Kidney epithelial cell (primary cell): ENCODE data around the gene DNMBP. TPM values are rescaled to one million over a fixed set of nuclear protein-coding genes. Genes with fewer than 3 reads are reported as not detected.

Experiments used
- DNase-seq: peaks from one replicate; pipeline ENCODE4 v3.0.0-alpha.2; 2010; ENCODE audit warnings: low read depth
- H3K27me3 ChIP-seq: 2 replicates; pipeline ENCODE4 v1.6.0; 2011; ENCODE audit warnings: low read length; ENCODE audit not compliant: control insufficient read depth, insufficient read depth
- H3K36me3 ChIP-seq: 2 replicates; pipeline ENCODE4 v1.5.1; 2011; ENCODE audit warnings: low read length; ENCODE audit not compliant: control insufficient read depth, insufficient read depth
- H3K4me3 ChIP-seq: 2 replicates; pipeline ENCODE4 v1.5.1; 2011; ENCODE audit warnings: low read depth, mild to moderate bottlenecking, control low read depth, low read length
- CTCF ChIP-seq: IDR thresholded peaks from 2 replicates; pipeline ENCODE4 v1.5.1; 2011; ENCODE audit warnings: mild to moderate bottlenecking, moderate library complexity, low read length, control low read depth, inconsistent platforms; ENCODE audit not compliant: insufficient read depth, poor library complexity, severe bottlenecking
- total RNA-seq: library from RNA; depleted of rRNA; stranded (reverse); fragments of >200 nt; gene quantifications from 2 replicates; pipeline ENCODE4 v1.2.3, GENCODE V29; 2015

Gene DNMBP
- total RNA-seq, 1 donor from 2014 or later = 15.3 TPM

GRCh38 chr10:99984211-99985034 is 25.3 kb downstream of the DNMBP start:
- H3K4me3 ChIP-seq = no peak overlapping the region
- no peaks in the 10 kb centered on the region for H3K27me3 ChIP-seq
- no peak for DNase-seq
- TF ChIP-seq CTCF = no peak
- H3K36me3 ChIP-seq = no peaks in the 10 kb centered on the region

GRCh38 chr10:99983280-99983988 is 26.3 kb downstream of the DNMBP start:
- no peaks in the 10 kb centered on the region for H3K36me3 ChIP-seq

GRCh38 chr10:99982728-99983127 is 27.0 kb downstream of the DNMBP start:
- Histone ChIP-seq H3K36me3 (no peaks in the 10 kb centered on the region), H3K4me3 (no peak overlapping the region), H3K27me3 (no peaks in the 10 kb centered on the region)
- DNase-seq = no peak
- TF ChIP-seq CTCF = no peak

More at GRCh38 chr10:99983280-99983988, 26.3 kb downstream of the DNMBP start:
- no peak for TF ChIP-seq CTCF
- no peak for DNase-seq
- Histone ChIP-seq H3K27me3 (no peaks in the 10 kb centered on the region), H3K4me3 (no peak overlapping the region)

GRCh38 chr10:99981581-99982199 is 28.1 kb downstream of the DNMBP start:
- Histone ChIP-seq H3K36me3 (no peaks in the 10 kb centered on the region), H3K27me3 (no peaks in the 10 kb centered on the region), H3K4me3 (no peak overlapping the region)
- no peak for TF ChIP-seq CTCF
- DNase-seq = no peak

GRCh38 chr10:99979066-99979685 is 30.6 kb downstream of the DNMBP start:
- no peak overlapping the region for H3K4me3 ChIP-seq
- no peak for DNase-seq
- TF ChIP-seq CTCF = no peak
- H3K36me3 ChIP-seq = no peaks in the 10 kb centered on the region
- no peaks in the 10 kb centered on the region for H3K27me3 ChIP-seq
